Measurements from ENCODE around the gene SAMD5.

The SAMD5 gene

GRCh38 chr6:147567141-147567805 lies 58.8 kb downstream of the SAMD5 start:
- DNase-seq: no peak

- no peak for DNase-seq
These were observed 61.3 kb downstream of the SAMD5 start for GRCh38 chr6:147569788-147570187.

DNA sequence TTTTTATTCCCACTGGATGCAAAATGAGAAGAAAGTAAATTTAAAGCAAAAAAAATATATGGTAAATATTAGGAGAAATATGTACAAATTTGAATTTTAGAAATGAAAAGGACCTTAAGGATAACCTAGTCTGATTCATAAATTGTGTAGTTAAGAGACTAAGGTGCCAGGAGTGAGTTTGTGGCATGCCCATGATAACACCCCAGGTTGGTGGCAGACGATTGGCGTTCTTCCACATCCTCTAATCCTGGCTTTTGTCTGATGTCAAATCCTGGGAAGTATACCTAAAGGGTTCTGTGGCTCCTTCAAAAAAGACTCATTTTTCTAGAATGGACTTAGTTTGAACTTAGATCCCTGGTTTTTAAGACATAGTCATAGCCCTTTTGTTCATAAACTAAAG lies 62.2 kb downstream of the SAMD5 start:
- no peak for DNase-seq

GRCh38 chr6:147577488-147577887 lies 69.0 kb downstream of the SAMD5 start:
- no peak for DNase-seq

- no peak for DNase-seq
These were observed 69.7 kb downstream of the SAMD5 start for GRCh38 chr6:147578159-147578558.

DNA sequence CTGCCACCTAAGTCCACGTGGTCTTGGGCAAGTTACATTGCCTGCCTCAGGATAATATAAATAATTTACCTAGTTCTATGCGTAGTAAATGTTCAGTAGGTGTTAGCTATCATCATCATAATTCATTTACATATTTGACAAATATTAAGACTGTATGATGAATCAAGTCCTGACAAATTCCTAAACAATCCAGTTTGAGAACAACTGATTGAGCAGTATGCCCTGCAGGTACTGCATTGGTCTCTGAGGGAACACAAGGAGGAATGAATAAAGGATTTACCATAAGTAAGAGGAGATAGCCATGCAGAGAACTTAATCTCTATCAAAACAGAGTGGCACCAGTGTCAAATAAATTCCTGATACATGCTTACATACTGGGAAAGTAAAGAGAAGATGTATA lies 70.4 kb downstream of the SAMD5 start:
- DNase-seq: no peak

- DNase-seq: no peak
These were observed 71.2 kb downstream of the SAMD5 start for GRCh38 chr6:147579667-147580066.

DNA sequence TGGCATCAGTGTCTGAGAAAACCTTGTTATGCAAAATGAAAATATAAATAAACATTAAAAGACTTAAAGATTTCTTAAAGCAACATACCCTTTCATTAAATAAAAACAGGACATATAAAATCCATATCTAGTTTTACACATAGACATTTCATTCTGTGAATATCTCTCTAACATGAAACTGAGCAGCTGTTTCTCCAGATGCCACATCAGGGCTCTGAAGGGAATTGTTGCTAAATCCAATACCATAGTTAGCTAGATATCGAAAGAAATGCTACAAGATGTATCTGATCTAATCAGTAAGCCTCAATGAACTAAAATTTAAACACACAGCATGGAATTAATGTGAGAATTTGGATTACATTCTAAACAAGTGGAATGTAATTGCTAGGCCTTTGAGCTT lies 74.5 kb downstream of the SAMD5 start:
- DNase-seq: no peak

GRCh38 chr6:147585256-147585655 lies 76.8 kb downstream of the SAMD5 start:
- no peak for DNase-seq

GRCh38 chr6:147586044-147586443 lies 77.6 kb downstream of the SAMD5 start:
- no peak for DNase-seq

DNA sequence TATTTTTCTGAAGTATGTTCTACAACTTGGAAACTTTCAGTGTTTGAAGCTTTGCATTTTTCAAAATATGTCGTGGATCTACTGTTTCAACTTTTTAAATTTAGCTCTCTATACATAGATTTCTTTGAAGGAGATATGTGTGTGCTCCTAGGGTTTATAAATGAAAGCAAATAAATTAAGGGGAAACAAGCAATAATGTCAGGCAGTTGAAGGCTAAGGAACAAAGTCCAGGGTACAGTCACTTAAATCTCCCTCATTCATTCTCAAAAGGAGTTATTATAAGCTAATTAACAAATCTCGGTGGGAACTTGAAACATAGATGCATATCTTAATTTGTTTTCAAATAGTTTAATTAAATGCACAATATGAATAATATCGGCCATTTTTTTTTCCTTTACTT lies 79.4 kb downstream of the SAMD5 start:
- no peak for DNase-seq

- no peak for DNase-seq
These were observed 80.0 kb downstream of the SAMD5 start for GRCh38 chr6:147588469-147588868.

DNA sequence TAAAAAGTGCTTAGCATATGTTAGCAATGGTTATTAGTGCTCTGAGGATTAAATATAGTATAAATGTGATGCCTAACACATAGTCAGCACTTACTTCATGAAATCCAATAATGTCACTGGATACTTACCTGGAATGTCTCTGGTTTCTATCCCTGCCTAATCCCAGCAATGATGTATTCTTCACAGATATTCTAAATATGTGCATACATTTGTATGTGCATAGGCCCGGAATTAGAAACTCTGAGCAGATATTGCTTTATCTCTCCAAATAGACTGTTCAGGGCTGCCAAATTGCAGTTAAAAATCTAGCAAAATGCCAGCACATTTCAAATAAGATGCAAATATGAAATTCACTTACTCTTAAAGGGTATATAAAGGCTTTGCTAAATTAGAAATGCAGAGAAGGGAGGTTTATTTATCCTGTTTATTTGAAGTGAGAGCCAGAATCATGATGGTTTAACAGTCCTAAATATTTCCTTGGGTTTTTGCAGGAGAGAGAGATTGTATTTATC lies 81.3 kb downstream of the SAMD5 start:
- DNase-seq: no peak

GRCh38 chr6:147595961-147596360 lies 87.5 kb downstream of the SAMD5 start:
- DNase-seq: no peak

DNA sequence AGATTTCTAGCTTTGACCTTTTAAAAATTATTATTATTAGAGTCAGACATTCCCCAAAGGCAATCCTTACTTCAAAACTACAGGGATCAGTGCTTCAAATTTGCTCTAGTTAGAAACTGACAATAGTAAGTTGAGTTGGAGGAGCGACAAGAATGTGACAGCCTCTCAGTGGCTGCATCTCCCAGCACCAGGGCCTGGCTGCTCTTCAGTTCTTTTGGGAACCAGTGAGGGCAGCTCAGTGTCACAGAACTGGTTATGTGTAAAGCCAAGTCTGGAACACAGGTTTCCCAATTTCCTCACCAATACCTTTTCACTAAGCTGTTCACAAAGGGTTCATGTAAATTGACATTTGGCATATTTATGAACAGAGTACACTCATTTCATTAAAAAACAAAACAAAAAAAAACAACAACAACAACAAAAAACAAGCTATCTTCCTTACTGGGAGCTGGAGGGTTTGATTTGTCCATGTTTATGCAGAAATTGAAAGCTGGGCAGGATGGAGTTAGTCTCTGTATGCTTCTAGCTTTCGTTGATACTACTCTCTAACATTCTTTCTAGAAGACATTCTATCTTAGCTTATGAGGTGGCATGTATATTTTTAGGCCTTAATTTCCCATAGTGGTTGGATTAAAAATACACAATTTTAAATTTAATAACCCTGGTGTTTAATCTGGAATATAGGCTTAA lies 95.0 kb downstream of the SAMD5 start:
- no peak for DNase-seq

DNA sequence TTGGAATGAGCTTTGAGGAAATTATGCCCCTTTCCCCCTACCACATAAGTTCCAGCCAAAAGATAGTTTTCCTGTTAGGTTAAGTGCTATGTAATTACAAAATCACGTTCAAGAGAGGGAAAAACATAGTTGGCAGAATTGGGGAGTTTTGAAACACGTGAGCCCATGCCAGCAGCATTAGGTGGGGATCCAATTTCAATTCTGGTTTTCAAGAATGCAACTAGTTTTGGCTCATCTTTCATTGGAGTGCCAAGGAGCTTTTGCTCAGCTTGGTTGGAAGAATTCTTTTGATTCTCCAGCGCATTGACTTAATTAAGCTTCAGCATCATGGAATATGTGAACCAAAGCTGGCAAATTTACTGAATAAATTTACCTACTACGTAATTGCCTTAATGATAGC lies 95.9 kb downstream of the SAMD5 start:
- DNase-seq: no peak

GRCh38 chr6:147611992-147612391 lies 103.5 kb downstream of the SAMD5 start:
- no peak for DNase-seq

DNA sequence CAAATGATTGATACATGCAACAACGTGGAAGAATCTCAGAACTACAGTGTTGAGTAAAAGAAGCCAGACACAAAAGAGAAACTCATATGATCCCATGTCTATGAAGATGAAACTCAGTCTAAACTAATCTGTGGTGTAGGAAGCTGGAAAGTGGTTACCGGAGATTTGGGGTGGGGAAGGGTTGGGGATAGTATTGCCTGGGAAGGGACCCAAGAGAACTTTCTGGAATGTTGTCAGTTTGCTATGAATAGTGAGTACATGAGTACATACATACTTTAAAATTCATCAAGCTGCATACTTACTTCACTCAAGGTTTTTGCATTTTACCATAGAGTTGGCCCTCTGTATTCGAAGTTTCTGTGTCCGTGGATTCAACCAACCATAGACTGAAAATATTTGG lies 106.0 kb downstream of the SAMD5 start:
- DNase-seq: no peak

GRCh38 chr6:147615659-147616456 lies 107.4 kb downstream of the SAMD5 start:
- no peak for DNase-seq

- DNase-seq: no peak
These were observed 108.9 kb downstream of the SAMD5 start for GRCh38 chr6:147617366-147617765.

GRCh38 chr6:147618457-147618856 lies 110.0 kb downstream of the SAMD5 start:
- no peak for DNase-seq

DNA sequence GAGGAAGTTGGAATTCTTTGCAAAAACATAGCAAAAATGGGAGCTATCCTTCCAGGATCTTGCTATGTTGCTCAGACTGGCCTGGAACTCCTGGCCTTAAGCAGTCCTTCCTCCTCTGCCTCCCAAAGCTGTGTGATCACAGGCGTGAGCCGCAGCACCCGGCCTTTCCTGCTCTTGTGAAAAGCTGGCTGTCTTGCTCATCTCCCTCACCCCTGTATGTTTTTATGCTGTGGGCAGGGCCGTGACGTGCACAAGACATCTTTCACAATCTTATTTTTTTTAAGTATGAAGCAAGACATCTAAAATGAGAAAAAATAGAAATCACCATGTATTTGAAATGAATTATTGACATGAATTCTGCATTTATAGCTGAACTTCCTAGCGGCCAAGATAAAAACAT lies 110.4 kb downstream of the SAMD5 start:
- no peak for DNase-seq

All from activated CD4-positive, alpha-beta T cell treated with anti-CD3 and anti-CD28 coated beads, Interleukin-2, amount 50 U/mL, for 1 hour (primary cell).